Stimulated activated CD4-positive, alpha-beta T cell treated with anti-CD3 and anti-CD28 coated beads, Interleukin-4, amount 100 ng/mL, for 1 hour (primary cell): Measurements from ENCODE around the gene BCORL1.

Experiments
- DNase-seq: peaks from one replicate; pipeline ENCODE4 v3.0.0-alpha.2; 2020

Gene BCORL1

GRCh38 chrX:130100180-130100579 is 117.7 kb downstream of the BCORL1 start:
- no peak for DNase-seq

- no peak for DNase-seq
These were observed 121.2 kb downstream of the BCORL1 start for GRCh38 chrX:130103605-130104004.

DNA sequence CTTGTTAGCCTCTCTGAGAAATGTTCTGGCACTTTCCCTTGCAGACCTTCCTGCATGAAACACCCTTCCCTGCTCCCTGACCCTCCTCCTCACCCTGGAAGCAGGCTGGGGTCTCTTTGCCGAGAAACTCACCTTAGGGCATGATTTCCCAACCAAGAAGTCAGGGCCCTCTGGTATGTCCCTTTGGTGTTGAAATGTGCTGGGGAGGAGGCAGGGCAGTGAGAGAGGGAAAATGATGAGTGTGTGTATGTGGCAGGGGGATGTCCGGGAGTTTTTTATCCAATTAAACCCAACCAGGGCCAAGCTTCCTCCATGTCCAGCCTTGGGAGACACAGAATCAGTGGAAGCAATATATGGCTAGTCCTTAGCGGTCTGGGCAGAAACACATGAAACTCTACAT is 122.8 kb downstream of the BCORL1 start:
- no peak for DNase-seq

- DNase-seq, result no peak
These were observed 123.6 kb downstream of the BCORL1 start for GRCh38 chrX:130106071-130106470.
